Measurements from ENCODE around the gene CDK11B.
"Not testable (repeated sequence)": the region's sequence is repeated elsewhere in the genome, so short reads cannot be mapped to it uniquely, and the experiment has no call there.

Gene CDK11B

GRCh38 chr1:1683104-1683905, 24.5 kb upstream of the CDK11B start:
- no peak for DNase-seq

DNA sequence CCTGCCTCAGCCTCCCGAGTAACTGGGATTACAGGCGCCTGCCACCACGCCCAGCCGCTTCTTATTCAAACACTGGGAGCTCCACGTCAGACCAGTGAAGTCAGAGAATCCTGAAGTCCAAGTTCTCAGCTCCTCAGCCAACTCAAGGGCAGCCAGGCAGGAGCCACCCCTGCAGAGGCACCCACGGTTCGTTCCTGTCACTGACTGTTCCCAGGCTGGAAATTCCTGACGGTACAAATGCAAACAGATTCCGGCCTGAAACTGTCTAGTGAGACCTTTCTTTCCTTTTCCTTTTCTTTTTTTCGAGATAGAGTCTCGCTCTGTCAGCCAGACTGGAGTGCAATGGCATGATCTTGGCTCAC, 22.1 kb upstream of the CDK11B start:
- DNase-seq, result no peak

DNA sequence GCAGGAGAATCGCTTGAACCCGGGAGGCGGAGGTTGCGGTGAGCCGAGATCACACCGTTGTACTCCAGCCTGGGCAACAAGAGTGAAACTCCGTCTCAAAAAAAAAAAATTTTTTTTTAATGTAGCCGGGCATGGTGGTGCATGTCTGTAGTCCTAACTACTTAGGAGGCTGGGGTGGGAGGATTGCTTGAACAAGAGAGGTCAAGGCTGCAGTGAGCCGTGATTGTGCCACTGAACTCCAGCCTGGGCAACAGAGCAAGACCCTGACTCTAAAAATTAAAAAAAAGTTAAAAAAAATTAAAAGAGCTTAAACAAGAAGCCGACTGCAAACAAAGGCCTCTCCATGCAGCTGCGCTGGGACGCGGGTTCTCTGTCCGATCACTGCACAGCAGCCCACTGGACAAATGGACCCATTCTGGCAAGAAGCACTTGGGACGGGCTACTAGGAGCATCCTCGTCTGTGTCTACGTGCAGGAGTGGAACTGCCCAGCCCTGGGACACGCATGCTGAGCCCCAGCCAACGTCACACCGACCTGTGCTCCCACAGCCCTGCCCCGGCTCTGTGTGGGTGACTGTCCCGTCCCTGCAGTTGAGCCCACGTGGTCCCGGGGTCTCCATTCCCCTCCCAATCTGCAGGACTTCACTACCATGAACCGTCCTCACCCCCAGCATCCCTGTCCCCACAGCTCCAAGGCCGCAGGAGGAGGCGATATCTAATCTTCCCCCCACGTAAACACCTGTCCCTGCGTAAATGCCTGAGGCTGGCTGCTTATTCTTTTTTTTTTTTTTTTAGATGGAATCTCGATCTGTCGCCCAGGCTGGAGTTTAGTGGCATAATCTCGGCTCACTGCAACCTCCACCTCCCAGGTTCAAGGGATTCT, 21.5 kb upstream of the CDK11B start:
- no peak for DNase-seq

DNA sequence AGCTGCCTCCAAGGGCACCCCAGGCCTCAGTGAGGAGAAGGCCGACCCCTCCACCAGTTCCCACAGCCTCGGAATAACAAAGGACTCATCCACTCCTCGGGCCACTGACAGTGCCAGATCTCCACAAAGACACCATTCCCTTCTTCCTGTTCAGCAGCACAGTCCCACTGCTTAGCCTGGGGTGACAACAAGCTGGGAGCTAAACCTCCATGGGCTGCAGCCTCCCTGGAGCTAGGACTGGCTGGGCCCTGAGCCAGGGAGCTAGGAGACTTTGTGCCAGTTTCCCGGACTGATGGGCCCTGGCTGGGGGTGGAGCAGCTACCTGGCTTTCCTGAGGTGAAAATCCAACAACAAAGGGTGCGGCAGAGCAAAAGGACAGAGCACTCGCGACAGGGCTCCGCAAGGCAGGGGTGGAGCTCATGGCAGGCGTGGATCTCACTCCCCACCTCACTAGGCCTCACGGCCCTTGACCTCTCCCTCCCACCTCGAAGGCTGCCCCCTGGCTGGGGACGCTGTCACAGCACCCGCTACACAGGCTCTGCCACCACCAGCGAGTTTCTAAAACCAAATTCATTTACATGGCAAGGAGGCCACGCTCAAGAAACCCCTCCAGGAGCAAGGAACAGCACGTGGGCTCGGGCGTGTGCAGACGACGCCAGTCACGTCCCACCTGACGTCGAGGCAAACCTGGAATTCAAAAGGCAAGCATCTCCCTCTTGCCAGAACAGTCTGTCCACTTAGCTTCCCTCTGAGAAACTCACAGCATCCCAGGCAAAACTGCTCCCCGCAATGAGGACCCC, 20.0 kb upstream of the CDK11B start:
- peak in 1 of 56 donors; percentile 24 for DNase-seq

DNA sequence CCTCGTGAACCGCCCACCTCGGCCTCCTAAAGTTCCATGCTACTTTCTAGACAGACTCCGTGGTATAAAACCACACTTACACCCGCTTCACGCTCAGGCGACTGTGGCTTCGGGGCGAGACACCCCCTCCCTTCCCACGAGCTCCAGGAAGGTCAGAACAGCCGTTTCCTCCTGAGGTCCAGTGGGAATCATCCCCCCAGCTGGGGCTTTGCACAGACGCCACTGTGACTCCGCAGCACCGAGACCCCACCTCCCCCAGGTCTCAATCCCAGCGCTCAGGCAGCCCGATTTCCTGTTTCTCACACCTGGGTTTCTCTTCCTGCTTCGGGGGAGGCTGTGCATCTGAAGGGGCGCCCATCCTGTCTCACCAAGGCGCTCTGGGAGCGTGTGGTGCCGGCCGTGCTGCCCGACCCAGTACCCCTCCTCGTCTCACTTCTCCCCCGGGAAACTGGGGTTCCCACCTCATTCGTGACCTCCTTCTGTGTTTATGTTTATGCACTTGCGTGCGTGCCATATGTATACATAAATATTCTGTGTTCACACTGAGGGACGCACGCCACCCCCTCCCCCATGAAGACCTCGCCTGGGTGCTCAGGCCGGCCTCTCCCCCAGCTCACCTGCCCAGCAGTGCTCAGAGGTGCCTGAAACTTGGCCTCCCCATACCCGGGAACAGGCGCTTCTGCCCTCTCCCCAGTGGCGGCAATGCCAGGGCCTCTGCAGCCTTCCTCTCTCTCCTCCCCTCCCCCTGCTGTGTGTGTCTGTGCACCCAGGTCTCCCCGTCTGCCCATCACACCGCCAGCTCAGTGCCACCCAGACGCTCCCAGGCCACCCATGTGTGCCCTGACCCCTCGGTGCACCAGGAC, 19.1 kb upstream of the CDK11B start:
- no peak for DNase-seq

DNA sequence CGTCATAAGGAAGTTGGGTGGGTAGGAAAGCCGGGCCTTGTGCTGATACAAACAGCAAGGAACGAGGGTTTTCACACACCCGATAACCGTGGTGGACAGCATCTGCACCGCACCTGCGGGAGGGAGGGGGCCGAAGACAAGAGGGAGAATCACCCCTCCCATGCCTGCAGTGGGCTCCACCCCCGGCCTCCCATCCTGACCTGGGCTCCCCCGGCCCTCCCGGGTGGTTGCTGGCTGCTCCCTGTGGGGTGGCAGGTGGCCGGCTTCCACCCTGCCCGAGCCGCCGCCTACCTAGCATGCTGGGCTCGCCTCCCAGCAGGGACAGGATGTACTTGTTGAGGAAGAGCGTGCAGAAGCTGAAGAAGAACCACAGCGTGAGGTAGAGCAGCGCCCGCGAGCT, 17.3 kb upstream of the CDK11B start:
- not testable (repeated sequence) for DNase-seq

GRCh38 chr1:1675218-1675617, 16.4 kb upstream of the CDK11B start:
- not testable (repeated sequence) for DNase-seq

- not testable (repeated sequence) for DNase-seq
Observed at GRCh38 chr1:1674806-1675205, 16.0 kb upstream of the CDK11B start.

DNA sequence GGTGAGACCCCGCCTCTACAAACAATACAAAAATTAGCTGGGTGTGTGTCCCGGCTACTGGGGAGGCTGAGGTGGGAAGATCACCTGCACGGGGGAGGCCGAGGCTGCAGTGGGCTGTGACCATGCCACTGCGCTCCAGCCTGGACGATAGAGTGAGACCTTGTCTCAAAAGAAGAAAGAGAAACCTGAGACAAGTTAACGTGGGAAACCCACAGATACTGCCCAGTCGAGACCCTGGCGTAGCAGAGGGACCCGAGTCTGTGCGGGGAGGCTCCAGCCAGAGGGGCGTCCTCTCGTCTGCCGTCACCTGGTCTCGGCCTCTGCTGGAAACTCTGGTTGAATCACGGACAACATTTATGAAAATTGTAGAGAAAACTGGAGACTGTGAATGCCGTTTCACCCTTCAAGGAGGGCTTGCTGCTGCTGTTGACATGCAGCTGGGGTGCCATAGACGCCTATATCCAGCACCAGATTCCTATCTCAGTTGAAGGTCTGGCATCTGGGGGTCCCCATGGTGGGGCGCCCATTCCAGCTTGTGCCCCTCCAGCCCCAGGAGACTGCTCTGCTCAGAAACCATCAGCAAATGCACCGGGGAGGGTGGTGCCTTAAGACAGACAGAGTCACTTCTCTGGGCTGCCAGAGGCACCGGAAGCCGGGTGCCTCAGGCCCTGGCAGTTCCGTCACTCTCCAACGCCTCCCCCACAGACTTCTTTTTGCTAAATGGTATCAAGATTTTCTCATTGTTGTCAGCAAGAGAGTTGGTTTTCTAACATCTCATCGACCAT, 13.6 kb upstream of the CDK11B start:
- no peak for DNase-seq

- no peak for DNase-seq
Observed at GRCh38 chr1:1671365-1672119, 12.7 kb upstream of the CDK11B start.

GRCh38 chr1:1670866-1671265, 12.1 kb upstream of the CDK11B start:
- DNase-seq, result no peak

DNA sequence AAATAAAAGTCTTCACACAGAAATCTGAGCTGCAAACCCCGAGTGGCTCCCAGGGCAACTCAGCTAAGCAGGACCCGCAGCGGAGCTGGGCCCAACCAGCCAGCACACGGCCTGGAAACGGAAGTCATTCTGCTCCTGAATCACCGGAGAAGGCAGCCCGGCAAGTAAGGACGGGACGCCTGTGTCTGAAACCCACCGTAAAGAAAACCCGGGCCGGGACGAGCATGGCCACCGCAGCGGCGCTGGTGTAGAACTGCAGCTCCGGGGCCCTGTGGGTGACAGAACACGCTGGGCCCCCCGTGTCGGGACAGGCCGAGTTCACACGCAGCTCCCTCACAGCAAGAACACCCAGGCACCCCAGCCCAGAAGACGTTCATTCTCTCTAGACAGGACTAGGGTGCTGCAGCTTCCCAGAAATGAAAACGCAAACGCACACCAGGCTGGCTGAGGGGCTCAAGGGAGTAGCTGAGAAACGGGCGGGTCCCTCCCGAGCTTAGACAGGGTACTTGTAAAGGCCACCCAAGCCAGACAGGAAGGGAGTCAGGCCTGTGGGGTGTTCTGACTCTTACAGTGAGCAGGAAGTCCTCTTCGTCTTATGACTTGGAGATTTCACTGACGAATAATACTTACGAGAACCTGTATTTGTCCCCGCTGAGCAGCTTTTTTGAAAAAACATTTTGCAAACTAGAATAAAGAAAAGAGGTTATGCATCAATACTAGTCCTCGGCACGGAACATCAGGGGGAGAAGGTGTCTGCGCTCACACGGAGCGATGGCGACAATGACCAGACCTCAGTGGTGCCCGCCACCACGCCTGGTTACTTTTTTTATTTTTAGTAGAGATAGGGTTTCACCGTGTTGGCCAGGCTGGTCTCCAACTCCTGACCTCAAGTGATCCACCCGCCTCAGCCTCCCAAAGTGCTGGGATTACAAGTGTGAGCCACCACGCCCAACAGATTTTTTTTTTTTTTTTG, 10.9 kb upstream of the CDK11B start:
- no peak for DNase-seq

DNA sequence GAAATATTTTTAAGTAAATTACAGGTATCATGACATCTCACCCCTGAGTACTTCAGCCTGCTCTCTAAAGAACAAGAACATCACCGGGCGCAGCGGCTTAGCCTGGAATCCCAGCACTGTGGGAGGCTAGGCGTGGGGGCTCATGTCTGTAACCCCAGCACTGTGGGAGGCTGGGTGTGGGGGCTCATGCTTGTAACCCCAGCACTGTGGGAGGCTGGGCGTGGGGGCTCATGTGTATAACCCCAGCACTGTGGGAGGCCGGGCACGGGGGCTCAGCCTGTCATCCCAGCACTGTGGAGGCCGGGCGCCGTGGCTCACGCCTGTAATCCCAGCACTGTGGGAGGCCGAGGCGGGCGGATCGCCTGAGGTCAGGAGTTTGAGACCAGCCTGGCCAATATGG, 7.7 kb upstream of the CDK11B start:
- no peak for DNase-seq

DNA sequence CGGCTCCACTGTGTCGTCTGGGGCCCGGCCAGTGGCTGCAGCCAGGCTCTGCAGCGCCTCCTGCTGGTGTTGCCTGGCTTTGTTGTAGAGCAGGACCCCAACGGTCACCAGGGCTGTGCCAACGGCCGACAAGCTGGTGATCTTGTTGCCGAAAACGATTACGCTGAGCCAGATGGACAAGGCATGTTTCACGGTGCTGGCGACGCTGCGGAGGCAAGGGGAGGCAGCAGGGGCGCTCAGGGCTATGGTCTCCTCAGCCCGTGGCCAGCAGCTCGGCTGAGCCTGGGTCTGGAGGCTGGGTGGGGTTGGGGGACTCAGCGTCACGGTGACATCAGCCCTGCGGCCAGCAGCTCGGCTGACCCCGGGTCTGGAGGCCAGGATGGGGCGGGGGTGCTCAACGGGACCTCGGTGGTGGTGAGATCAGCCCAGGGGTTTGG, 7.0 kb upstream of the CDK11B start:
- DNase-seq, result no peak

DNA sequence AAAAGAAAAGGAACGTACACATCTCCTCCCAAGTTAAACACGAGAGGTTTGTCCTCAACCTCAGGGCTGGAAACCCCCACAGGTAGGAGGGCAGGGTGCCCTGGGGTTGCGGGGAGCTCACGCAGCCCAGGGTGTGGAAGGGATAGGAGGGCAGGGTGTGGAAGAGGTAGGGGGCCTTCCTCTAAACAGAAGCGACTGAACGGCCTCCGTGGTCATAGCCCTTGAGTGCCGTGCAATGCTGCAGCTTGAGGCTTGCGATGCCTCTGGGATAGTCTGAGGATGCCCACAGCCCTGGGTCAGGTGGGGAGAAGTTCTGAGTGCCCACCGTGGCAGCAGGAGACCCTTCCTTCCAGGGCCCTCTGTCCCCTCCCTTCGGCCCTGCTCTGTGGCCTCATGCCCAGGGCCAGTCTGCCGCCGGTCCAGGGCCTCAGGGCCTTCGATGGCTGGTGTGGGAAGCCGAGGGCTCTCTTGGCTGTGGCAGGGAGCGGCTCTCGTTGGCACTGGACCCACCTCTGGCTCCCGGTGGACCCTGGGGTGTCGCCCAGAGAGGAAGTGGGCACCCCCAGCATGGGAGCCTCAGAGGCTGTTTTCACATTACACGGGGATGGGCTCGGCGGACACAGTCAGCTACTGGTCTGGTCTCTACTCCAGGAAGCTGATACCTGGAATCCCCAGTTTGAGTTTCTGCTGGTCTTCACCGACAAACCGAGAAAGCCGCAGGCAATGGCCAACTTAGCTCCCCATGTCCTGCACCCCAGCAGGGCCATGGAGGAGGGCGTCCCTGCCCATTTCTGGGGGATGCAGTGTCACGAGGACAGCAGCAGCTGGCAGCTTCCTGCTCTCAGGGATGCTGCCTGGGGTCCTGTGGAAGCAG, 6.4 kb upstream of the CDK11B start:
- DNase-seq, result no peak

DNA sequence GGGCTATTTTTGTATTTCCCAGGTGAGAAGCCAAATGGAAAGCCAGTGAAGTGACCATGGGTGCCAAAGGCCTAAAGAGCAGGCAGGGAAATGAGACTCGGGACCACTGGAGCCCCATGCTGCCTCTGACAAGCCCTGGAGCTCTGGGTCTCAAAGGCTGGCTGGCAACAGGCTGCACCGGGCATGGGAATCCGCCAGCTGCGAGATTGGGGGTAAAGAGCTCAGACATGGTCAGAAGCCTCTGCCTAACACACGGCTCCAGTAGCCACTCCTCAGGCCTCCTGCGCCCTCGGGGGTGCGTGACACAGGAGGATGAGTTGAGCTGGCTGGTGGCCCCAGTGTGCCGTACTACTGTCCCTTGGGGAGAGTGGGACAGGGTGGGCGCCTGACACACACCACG, 5.5 kb upstream of the CDK11B start:
- not testable (repeated sequence) for DNase-seq
